H1 (cell line): ENCODE results near the gene SLC5A4. TPM values are rescaled to one million over a fixed set of nuclear protein-coding genes. Genes with fewer than 3 reads are reported as not detected.

Experiments used
- CTCF ChIA-PET: fragments of 300-600 bp; sonication (Branson Sonifier 250); formaldehyde crosslinking; loops from one replicate; lab custom pipeline; 2021; ENCODE audit not compliant: partially characterized antibody; lab: Charles Lee
- POLR2A ChIA-PET: fragments of 300-600 bp; sonication (Branson Sonifier 250); formaldehyde crosslinking; loops from one replicate; lab custom pipeline; 2021; ENCODE audit warnings: inconsistent platforms; ENCODE audit not compliant: partially characterized antibody; lab: Charles Lee
- DNase-seq, 2 experiments: peaks; one replicate each; pipeline versions ENCODE4 v3.0.0 to v3.0.0-alpha.2; 2010 to 2022; ENCODE audit warnings: low spot score in 2 of 2, low read depth in 1 of 2, mixed read lengths in 1 of 2
- FAIRE-seq: peaks from 2 replicates; lab custom pipeline; 2011; peaks lifted over from hg19 to GRCh38; lab: Jason Lieb, UNC
- H2AFZ ChIP-seq: 2 replicates; pipeline ENCODE4 v1.8.1; 2012; ENCODE audit warnings: low read length, inconsistent platforms
- H2AK5ac ChIP-seq: 2 replicates; pipeline ENCODE4 v1.6.1; 2013; ENCODE audit warnings: low read depth, low read length
- H2BK120ac ChIP-seq: replicated peaks from 2 replicates; pipeline ENCODE3; 2013; ENCODE audit warnings: low read depth, low read length, inconsistent platforms
- H2BK12ac ChIP-seq: 2 replicates; pipeline ENCODE4 v1.6.1; 2013; ENCODE audit warnings: low read depth, low read length
- H2BK15ac ChIP-seq: 2 replicates; pipeline ENCODE4 v1.6.1; 2013; ENCODE audit warnings: low read length
- H2BK20ac ChIP-seq: 2 replicates; pipeline ENCODE4 v1.6.1; 2013; ENCODE audit warnings: low read length
- H2BK5ac ChIP-seq: 2 replicates; pipeline ENCODE4 v1.6.1; 2013; ENCODE audit warnings: low read depth, low read length
- H3K14ac ChIP-seq: 2 replicates; pipeline ENCODE4 v1.6.1; 2013; ENCODE audit warnings: inconsistent platforms; ENCODE audit not compliant: insufficient read length
- H3K18ac ChIP-seq: 2 replicates; pipeline ENCODE4 v1.6.1; 2013; ENCODE audit warnings: low read length; ENCODE audit errors: extremely low read depth
- H3K23ac ChIP-seq: 2 replicates; pipeline ENCODE4 v1.6.1; 2013; ENCODE audit warnings: inconsistent platforms; ENCODE audit not compliant: insufficient read length
- H3K23me2 ChIP-seq: 2 replicates; pipeline ENCODE4 v1.6.1; 2013; ENCODE audit warnings: low read depth, low read length
- H3K27ac ChIP-seq: 2 replicates; pipeline ENCODE4 v1.6.1; 2011; ENCODE audit warnings: low read depth, low read length, inconsistent platforms
- H3K27me3 ChIP-seq, 4 experiments: replicated peaks in 1 of 4; 1 replicate in 1 of 4; 2 replicates in 3 of 4; pipeline versions ENCODE4 v1.6.1 to v1.8.1; 2011 to 2013; ENCODE audit warnings: low read length in 3 of 4, mild to moderate bottlenecking in 3 of 4, inconsistent platforms in 2 of 4, mixed read lengths in 2 of 4, moderate library complexity in 1 of 4; ENCODE audit not compliant: control insufficient read depth in 3 of 4, insufficient read depth in 3 of 4; ENCODE audit errors: extremely low read depth in 1 of 4
- H3K36me3 ChIP-seq, 4 experiments: 2 replicates each; pipeline versions ENCODE4 v1.6.1 to v1.8.1; 2011 to 2013; ENCODE audit warnings: mild to moderate bottlenecking in 4 of 4, low read length in 3 of 4, moderate library complexity in 2 of 4, control low read depth in 1 of 4, inconsistent platforms in 1 of 4; ENCODE audit not compliant: insufficient read depth in 4 of 4, control insufficient read depth in 2 of 4
- H3K4ac ChIP-seq: replicated peaks from 2 replicates; pipeline ENCODE3; 2013; ENCODE audit warnings: low read length, low read depth, mixed read lengths, inconsistent platforms; ENCODE audit not compliant: insufficient read length
- H3K4me1 ChIP-seq, 4 experiments: replicated peaks in 1 of 4; 1 replicate in 1 of 4; 2 replicates in 3 of 4; pipeline versions ENCODE4 v1.6.1 to v1.8.1; 2011 to 2013; ENCODE audit warnings: low read length in 3 of 4, inconsistent platforms in 2 of 4, mixed read lengths in 1 of 4; ENCODE audit not compliant: insufficient read depth in 4 of 4, control insufficient read depth in 3 of 4
- H3K4me2 ChIP-seq, 2 experiments: 2 replicates each; pipeline versions ENCODE4 v1.6.1 to v1.8.1; 2011 to 2013; ENCODE audit warnings: low read depth in 2 of 2, low read length in 2 of 2, control low read depth in 1 of 2, inconsistent platforms in 1 of 2, mild to moderate bottlenecking in 1 of 2; ENCODE audit not compliant: insufficient read depth in 1 of 2
- H3K4me3 ChIP-seq, 4 experiments: fragments of 200-600, 300-600 bp in 1 of 4; sonication (generic), shearing (Covaris generic), sonication (Bioruptor Twin) in 1 of 4; 2 replicates each; pipeline versions ENCODE4 v1.5.1 to v1.8.1; 2011 to 2016; ENCODE audit warnings: low read length in 4 of 4, low read depth in 3 of 4, control low read depth in 2 of 4, inconsistent platforms in 2 of 4, mild to moderate bottlenecking in 2 of 4, mixed read lengths in 1 of 4, moderate library complexity in 1 of 4; ENCODE audit not compliant: insufficient read depth in 2 of 4; ENCODE audit errors: extremely low read depth in 1 of 4
- H3K56ac ChIP-seq: replicated peaks from 2 replicates; pipeline ENCODE3; 2013; ENCODE audit warnings: low read depth, mild to moderate bottlenecking, mixed read lengths, low read length, inconsistent platforms; ENCODE audit not compliant: insufficient read length
- H3K79me1 ChIP-seq: 2 replicates; pipeline ENCODE4 v1.6.1; 2013; ENCODE audit warnings: low read depth, low read length, control low read depth
- H3K79me2 ChIP-seq, 2 experiments: 2 replicates each; pipeline versions ENCODE4 v1.6.1 to v1.8.1; 2012 to 2013; ENCODE audit warnings: low read length in 2 of 2, mild to moderate bottlenecking in 2 of 2, inconsistent platforms in 1 of 2; ENCODE audit not compliant: insufficient read depth in 2 of 2, control insufficient read depth in 1 of 2
- H3K9ac ChIP-seq, 4 experiments: replicated peaks in 1 of 4; 1 replicate in 1 of 4; 2 replicates in 3 of 4; pipeline versions ENCODE4 v1.6.1 to v1.8.1; 2011 to 2013; ENCODE audit warnings: low read depth in 3 of 4, low read length in 3 of 4, control low read depth in 2 of 4, mild to moderate bottlenecking in 2 of 4, moderate library complexity in 2 of 4, inconsistent platforms in 1 of 4; ENCODE audit errors: extremely low read depth in 1 of 4
- H3K9me3 ChIP-seq, 2 experiments: 2 replicates each; pipeline versions ENCODE4 v1.6.1 to v1.8.1; 2012 to 2013; ENCODE audit warnings: mild to moderate bottlenecking in 2 of 2, moderate library complexity in 2 of 2, control low read depth in 1 of 2, inconsistent platforms in 1 of 2, low read depth in 1 of 2, low read length in 1 of 2, mixed read lengths in 1 of 2; ENCODE audit not compliant: insufficient read depth in 2 of 2
- H4K20me1 ChIP-seq, 2 experiments: replicated peaks in 1 of 2; 2 replicates each; pipeline versions ENCODE3 to v1.8.1; 2011 to 2013; ENCODE audit warnings: inconsistent platforms in 2 of 2, low read length in 2 of 2, mild to moderate bottlenecking in 1 of 2; ENCODE audit not compliant: insufficient read depth in 2 of 2, control insufficient read depth in 1 of 2
- H4K5ac ChIP-seq: 2 replicates; pipeline ENCODE4 v1.6.1; 2013; ENCODE audit warnings: low read length, low read depth, mixed read lengths, inconsistent platforms; ENCODE audit not compliant: insufficient read length
- H4K8ac ChIP-seq: 2 replicates; pipeline ENCODE4 v1.8.0; 2013; ENCODE audit warnings: mild to moderate bottlenecking, moderate library complexity, low read length, inconsistent platforms; ENCODE audit not compliant: insufficient read depth; ENCODE audit errors: extremely low read depth
- H4K91ac ChIP-seq: replicated peaks from 2 replicates; pipeline ENCODE3; 2013; ENCODE audit warnings: low read length, mixed read lengths, inconsistent platforms; ENCODE audit not compliant: insufficient read length
- ASH2L ChIP-seq: fragments of 200-600, 300-600 bp; sonication (generic); IDR thresholded peaks from one replicate; pipeline ENCODE4 v1.7.1; 2017; ENCODE audit warnings: low read length
- CBX8 ChIP-seq: fragments of 300-800, 300-1000 bp; sonication (generic); IDR thresholded peaks from 2 replicates; pipeline ENCODE4 v1.7.1; 2016; ENCODE audit warnings: low read depth, low read length, borderline replicate concordance
- CEBPB ChIP-seq: IDR thresholded peaks from 2 replicates; pipeline ENCODE4 v1.6.1; 2012; ENCODE audit warnings: low read depth, low read length
- EGR1 ChIP-seq: IDR thresholded peaks from 2 replicates; pipeline ENCODE4 v1.6.1; 2011; ENCODE audit warnings: low read depth, low read length, borderline replicate concordance
- EZH2 ChIP-seq: fragments of 200-600 bp; sonication (generic); IDR thresholded peaks from 2 replicates; pipeline ENCODE4 v1.7.1; 2012; ENCODE audit warnings: low read depth, mild to moderate bottlenecking, moderate library complexity, low read length, inconsistent platforms; ENCODE audit not compliant: severe bottlenecking
- FOSL1 ChIP-seq: IDR thresholded peaks from 2 replicates; pipeline ENCODE4 v1.6.1; 2011; ENCODE audit warnings: mild to moderate bottlenecking, low read depth, low read length, moderate library complexity; ENCODE audit not compliant: insufficient read depth
- JUN ChIP-seq: IDR thresholded peaks from 2 replicates; pipeline ENCODE4 v1.6.1; 2011; ENCODE audit warnings: low read depth, mild to moderate bottlenecking, improper control_type of control experiment, low read length
- RNF2 ChIP-seq: fragments of 200-900, 300-1000 bp; sonication (generic); IDR thresholded peaks from 2 replicates; pipeline ENCODE4 v1.7.1; 2016; ENCODE audit warnings: borderline replicate concordance, low read depth, mild to moderate bottlenecking, antibody characterized with exemption, low read length; ENCODE audit not compliant: poor library complexity, severe bottlenecking; ENCODE audit errors: missing control alignments
- SIX5 ChIP-seq: IDR thresholded peaks from 2 replicates; pipeline ENCODE4 v1.6.1; 2011; ENCODE audit warnings: mild to moderate bottlenecking, low read depth, low read length
- WGBS, 2 experiments: shearing (Covaris generic) in 1 of 2; methylation state at CpG; one replicate each; pipeline versions ENCODE4 v1.1.6 to v1.1.7; 2013 to 2015; ENCODE audit warnings: low lambda C conversion rate in 2 of 2, mixed read lengths in 2 of 2, inconsistent platforms in 1 of 2, low coverage in 1 of 2, missing lambda C conversion rate in 1 of 2; ENCODE audit not compliant: insufficient replicate concordance in 2 of 2, insufficient coverage in 1 of 2, insufficient read length in 1 of 2; ENCODE audit errors: extremely low coverage in 1 of 2, missing lambda C conversion rate in 1 of 2; 5-methylcytosine and 5-hydroxymethylcytosine counted together
- polyA plus RNA-seq, 7 experiments: library from polyadenylated mRNA; depleted of rRNA in 3 of 7; stranded (reverse) in 5 of 7; unstranded in 2 of 7; fragments of >200 nt in 5 of 7; fragments of 200-250 nt in 2 of 7; gene quantifications; 1 replicate in 5 of 7; 2 replicates in 1 of 7; 4 replicates in 1 of 7; pipeline versions ENCODE4 v1.2.1 to v1.2.3, GENCODE V29; 2011 to 2013; ENCODE audit warnings: missing spikeins in 2 of 7, mixed read lengths in 2 of 7
- total RNA-seq: library from RNA; stranded (reverse); fragmentation: NEBNext Ultra II Directional; extraction: Animal tissue kit (Norgen Biotek cat#: 25700); gene quantifications from 2 replicates; pipeline ENCODE4 v1.2.1, GENCODE V29; 2021
- TF ChIP-seq, protein P1 (sequence below): IDR thresholded peaks from 2 replicates; pipeline ENCODE4 v1.6.1; 2011; ENCODE audit warnings: low read length, improper control_type of control experiment
- TF ChIP-seq, protein P2 (sequence below): IDR thresholded peaks from 2 replicates; pipeline ENCODE4 v1.6.1; 2012; ENCODE audit warnings: low read length, inconsistent platforms

Gene SLC5A4
- total and polyA plus RNA-seq, 2 of the 8 experiments (the other 6 are each of a cell fraction or from before 2014, with no cell fraction given) = 0.17 TPM; not detected in 1

GRCh38 chr22:32245042-32245441 lies 10.1 kb downstream of the SLC5A4 start:
- H3K14ac ChIP-seq = no peak overlapping the region
- no peak overlapping the region for H2BK120ac ChIP-seq
- no peaks in the 10 kb centered on the region for H3K23me2 ChIP-seq
- FAIRE-seq (no peak), DNase-seq (no peak)
- H3K56ac ChIP-seq = no peak overlapping the region
- H3K36me3 ChIP-seq = no peaks in the 10 kb centered on the region
- H3K18ac ChIP-seq = no peak overlapping the region
- ChIA-PET POLR2A (no interaction called here), CTCF (interaction anchor here (0.9 kb wide), 1 partner anchor 38 kb away, joined by 3 read pairs; no protein-coding TSS in a partner anchor)
- H2BK5ac ChIP-seq = no peak overlapping the region
- H3K9me3 ChIP-seq = no peaks in the 10 kb centered on the region
- no peak overlapping the region for H4K5ac ChIP-seq
- H3K79me1 ChIP-seq = no peaks in the 10 kb centered on the region; the same call in 1 of the 2 replicates
- no peak overlapping the region for H3K4ac ChIP-seq
- H3K27me3 ChIP-seq = no peaks in the 10 kb centered on the region
- H3K9ac ChIP-seq = no peak overlapping the region
- no peaks in the 10 kb centered on the region for H4K20me1 ChIP-seq
- H2BK12ac ChIP-seq = no peak overlapping the region
- no peak overlapping the region for H3K4me2 ChIP-seq
- 78% methylated on average over 3 of the region's 3 CpGs; no CpG with 5 or more reads in 1 of the 2 experiments for WGBS, 2 experiments
- H3K4me1 ChIP-seq = no peaks in the 10 kb centered on the region
- H3K4me3 ChIP-seq = no peak overlapping the region
- H3K27ac ChIP-seq = no peak overlapping the region
- H3K23ac ChIP-seq = no peak overlapping the region
- no peak overlapping the region for H2AFZ ChIP-seq
- H3K79me2 ChIP-seq = no peaks in the 10 kb centered on the region
- H4K91ac ChIP-seq = no peak overlapping the region
- no peak overlapping the region for H4K8ac ChIP-seq
- H2BK15ac ChIP-seq = no peak overlapping the region
- H2AK5ac ChIP-seq = no peak overlapping the region
- no peak overlapping the region for H2BK20ac ChIP-seq
- TF ChIP-seq EGR1 = no peak
- TF ChIP-seq, protein P1, sequence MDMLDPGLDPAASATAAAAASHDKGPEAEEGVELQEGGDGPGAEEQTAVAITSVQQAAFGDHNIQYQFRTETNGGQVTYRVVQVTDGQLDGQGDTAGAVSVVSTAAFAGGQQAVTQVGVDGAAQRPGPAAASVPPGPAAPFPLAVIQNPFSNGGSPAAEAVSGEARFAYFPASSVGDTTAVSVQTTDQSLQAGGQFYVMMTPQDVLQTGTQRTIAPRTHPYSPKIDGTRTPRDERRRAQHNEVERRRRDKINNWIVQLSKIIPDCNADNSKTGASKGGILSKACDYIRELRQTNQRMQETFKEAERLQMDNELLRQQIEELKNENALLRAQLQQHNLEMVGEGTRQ = no peak
- TF ChIP-seq CEBPB = no peak
- no peak for TF ChIP-seq FOSL1
- TF ChIP-seq RNF2 = no peak
- no peak for TF ChIP-seq EZH2
- TF ChIP-seq, protein P2, sequence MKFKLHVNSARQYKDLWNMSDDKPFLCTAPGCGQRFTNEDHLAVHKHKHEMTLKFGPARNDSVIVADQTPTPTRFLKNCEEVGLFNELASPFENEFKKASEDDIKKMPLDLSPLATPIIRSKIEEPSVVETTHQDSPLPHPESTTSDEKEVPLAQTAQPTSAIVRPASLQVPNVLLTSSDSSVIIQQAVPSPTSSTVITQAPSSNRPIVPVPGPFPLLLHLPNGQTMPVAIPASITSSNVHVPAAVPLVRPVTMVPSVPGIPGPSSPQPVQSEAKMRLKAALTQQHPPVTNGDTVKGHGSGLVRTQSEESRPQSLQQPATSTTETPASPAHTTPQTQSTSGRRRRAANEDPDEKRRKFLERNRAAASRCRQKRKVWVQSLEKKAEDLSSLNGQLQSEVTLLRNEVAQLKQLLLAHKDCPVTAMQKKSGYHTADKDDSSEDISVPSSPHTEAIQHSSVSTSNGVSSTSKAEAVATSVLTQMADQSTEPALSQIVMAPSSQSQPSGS = no peak
- no peak for TF ChIP-seq CBX8
- no peak for TF ChIP-seq ASH2L
- no peak for TF ChIP-seq JUN
- TF ChIP-seq SIX5 = no peak
